ENCODE data around the gene HSDL2.

DNA sequence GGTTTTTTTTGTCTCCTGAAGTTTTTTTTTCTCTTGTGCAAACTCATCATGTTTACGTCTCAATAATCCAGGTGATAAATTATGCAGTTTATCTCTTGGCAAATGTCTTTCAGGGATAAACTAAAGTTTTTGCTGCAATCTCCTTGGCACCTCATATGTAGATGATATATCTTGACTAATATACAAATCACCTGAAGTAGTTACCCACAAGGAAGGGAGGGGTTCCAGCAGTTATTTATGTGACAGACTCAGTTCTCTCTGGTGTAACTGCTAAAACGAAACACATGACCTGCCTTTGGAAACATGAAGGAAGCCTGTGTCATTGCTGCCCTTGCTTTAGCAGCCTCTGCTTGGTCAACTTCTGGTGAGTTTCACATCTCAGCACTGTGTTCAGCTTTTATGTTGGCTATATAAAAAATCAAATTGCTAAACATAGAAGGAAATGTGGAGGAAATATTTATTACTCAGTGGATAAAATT lies 67.4 kb downstream of the HSDL2 start:
- TF ChIP-seq POLR2A (IDR thresholded peaks at IDR 0.05), result no peak
- TF ChIP-seq CTCF (IDR thresholded peaks at IDR 0.05), result no peak
